H1 (cell line): ENCODE data around the gene SMYD3.

Source experiments
- BCL11A ChIP-seq, 2 experiments: IDR thresholded peaks; one replicate each; pipeline ENCODE4 v1.6.1; 2011; ENCODE audit warnings: low read depth in 2 of 2, low read length in 2 of 2, mild to moderate bottlenecking in 2 of 2
- CTCF ChIP-seq, 3 experiments: IDR thresholded peaks; 1 replicate in 2 of 3; 2 replicates in 1 of 3; pipeline versions ENCODE4 v1.5.1 to v1.6.1; 2011; ENCODE audit warnings: low read length in 3 of 3, mild to moderate bottlenecking in 3 of 3, inconsistent platforms in 2 of 3, low read depth in 1 of 3, moderate library complexity in 1 of 3; ENCODE audit not compliant: insufficient read depth in 1 of 3; ENCODE audit errors: control extremely low read depth in 1 of 3
- POLR2A ChIP-seq, 2 experiments: IDR thresholded peaks; 1 replicate in 1 of 2; 2 replicates in 1 of 2; pipeline ENCODE4 v1.6.1; 2011; ENCODE audit warnings: low read depth in 2 of 2, low read length in 2 of 2, mild to moderate bottlenecking in 2 of 2; ENCODE audit errors: control extremely low read depth in 1 of 2

GRCh38 chr1:246008363-246008831 lies 498.7 kb downstream of the SMYD3 start:
- TF ChIP-seq POLR2A (IDR thresholded peaks at IDR 0.05; ENCODE audit: control extremely low read depth in 1 of 2, low read depth in 2 of 2, low read length in 2 of 2): no peak
- TF ChIP-seq CTCF (IDR thresholded peaks at IDR 0.05; ENCODE audit: control extremely low read depth in 1 of 3, insufficient read depth in 1 of 3, low read depth in 1 of 3, low read length in 3 of 3): no peak
- no peak for TF ChIP-seq BCL11A (IDR thresholded peaks at IDR 0.05; ENCODE audit: low read depth in 2 of 2, low read length in 2 of 2)
